Natural killer cell treated with Interleukin-12 subunit alpha and Interleukin-12 subunit beta and Interleukin-15 and Interleukin-18, amount 100 ng/mL, for 72 hours (primary cell): ENCODE measurements around the gene RPL15. TPM values are rescaled to one million over a fixed set of nuclear protein-coding genes. Genes with fewer than 3 reads are reported as not detected.

ENCODE experiments used
- ATAC-seq, 2 donors: fragments of 150-1000 bp; cut with Tn5 transposase in 1 of 2; sonication (Bioruptor Pico), chemical (Tn5 transposase) in 1 of 2; 2 replicates each; pipeline ENCODE4 v1.10.0; 2021
- DNase-seq: peaks from one replicate; pipeline ENCODE4 v3.0.0; 2022; ENCODE audit warnings: low spot score
- H3K27ac Mint-ChIP-seq, 2 donors: 1 replicate in 1 of 2; 2 replicates in 1 of 2; pipeline ENCODE4 v1.8.0; 2022; ENCODE audit warnings: mixed read lengths in 2 of 2, mild to moderate bottlenecking in 1 of 2, moderate library complexity in 1 of 2
- H3K27me3 Mint-ChIP-seq, 2 donors: 1 replicate in 1 of 2; 2 replicates in 1 of 2; pipeline ENCODE4 v1.8.0; 2022; ENCODE audit warnings: mixed read lengths in 2 of 2
- H3K36me3 Mint-ChIP-seq: one replicate; pipeline ENCODE4 v1.8.0; 2022; ENCODE audit warnings: mixed read lengths
- H3K4me1 Mint-ChIP-seq, 2 donors: 1 replicate in 1 of 2; 2 replicates in 1 of 2; pipeline ENCODE4 v1.8.0; 2022; ENCODE audit warnings: low read depth in 2 of 2, mixed read lengths in 2 of 2, mild to moderate bottlenecking in 1 of 2
- H3K4me3 Mint-ChIP-seq: one replicate; pipeline ENCODE4 v1.8.0; 2022; ENCODE audit warnings: mixed read lengths
- H3K9me3 Mint-ChIP-seq: 2 replicates; pipeline ENCODE4 v1.8.0; 2022; ENCODE audit warnings: mixed read lengths
- total RNA-seq, 2 donors: library from RNA; stranded (reverse); gene quantifications; one replicate each; pipeline ENCODE4 v1.2.3, GENCODE V29; 2022

Gene RPL15
- total RNA-seq, 2 donors from 2014 or later, result 1,150 to 1,334 TPM

DNA sequence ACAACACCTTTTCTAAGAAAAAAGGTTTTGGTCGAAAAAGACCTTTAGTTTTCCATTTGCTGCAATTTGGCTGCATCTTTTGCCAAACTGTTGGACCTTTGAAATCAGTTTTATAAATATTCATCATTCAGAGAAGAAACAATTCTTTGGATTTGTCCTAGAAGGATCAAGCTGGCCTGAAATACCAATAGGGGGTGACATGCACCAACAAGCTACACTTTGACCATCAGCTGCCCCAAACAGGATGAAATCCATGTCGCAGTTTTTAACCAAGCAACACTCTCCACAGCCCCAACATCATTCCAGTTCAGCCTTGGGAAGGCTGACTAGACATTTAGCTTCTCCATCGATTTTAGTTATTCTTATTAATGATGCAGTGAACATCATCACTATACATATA lies 9.8 kb downstream of the RPL15 start:
- no peak overlapping the region for H3K27ac Mint-ChIP-seq
- no peaks in the 10 kb centered on the region for H3K36me3 Mint-ChIP-seq
- peaks cover 0 to 4% of the 10 kb centered on the region in 2 donors for H3K27me3 Mint-ChIP-seq
- no peak for ATAC-seq
- no peak overlapping the region for H3K4me3 Mint-ChIP-seq
- H3K9me3 Mint-ChIP-seq, result no peaks in the 10 kb centered on the region
- no peak for DNase-seq
- peaks cover 0 to 6% of the 10 kb centered on the region in 2 donors for H3K4me1 Mint-ChIP-seq

DNA sequence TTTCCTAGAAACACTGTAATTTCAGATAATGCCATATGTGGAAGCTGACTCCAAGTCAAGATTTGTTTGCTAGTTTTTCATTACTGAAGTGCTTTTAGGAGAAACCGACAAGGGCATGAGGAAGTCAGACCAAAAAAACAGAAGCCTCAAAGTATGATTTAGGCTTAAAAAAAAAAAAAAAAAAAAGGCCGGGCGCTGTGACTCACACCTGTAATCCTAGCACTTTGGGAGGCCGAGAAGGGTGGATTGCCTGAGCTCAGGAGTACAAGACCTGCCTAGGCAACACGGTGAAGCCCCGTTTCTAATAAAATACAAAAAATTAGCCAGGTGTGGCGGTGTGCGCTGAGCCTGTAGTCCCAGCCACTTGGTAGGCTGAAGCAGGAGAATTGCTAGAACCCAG lies 11.6 kb downstream of the RPL15 start:
- H3K36me3 Mint-ChIP-seq, result no peaks in the 10 kb centered on the region
- peaks cover 0 to 4% of the 10 kb centered on the region in 2 donors for H3K27me3 Mint-ChIP-seq
- ATAC-seq (no peak), DNase-seq (no peak)
- no peak overlapping the region for H3K4me3 Mint-ChIP-seq
- no peaks in the 10 kb centered on the region for H3K9me3 Mint-ChIP-seq
- H3K4me1 Mint-ChIP-seq, result peaks cover 0 to 6% of the 10 kb centered on the region in 2 donors
- no peak overlapping the region for H3K27ac Mint-ChIP-seq

DNA sequence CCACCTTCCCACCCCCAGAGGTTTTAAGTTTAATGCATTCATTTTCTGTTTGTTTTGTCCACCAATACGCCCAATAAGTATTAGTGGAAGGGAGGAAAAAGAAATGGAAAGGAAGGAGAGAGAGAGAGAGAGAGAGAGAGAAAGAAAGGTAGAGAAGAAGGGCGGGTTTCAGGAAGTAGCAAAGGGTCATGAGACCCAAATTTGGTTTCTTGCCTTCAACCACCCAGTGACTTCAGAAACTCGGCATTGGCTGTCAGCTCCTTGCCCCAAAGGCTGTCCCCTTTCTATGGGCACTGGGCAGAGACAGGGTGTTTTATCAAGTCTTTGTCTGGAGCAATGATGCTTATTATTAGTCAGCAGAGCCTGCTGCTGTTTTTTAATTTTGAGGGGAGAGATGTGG lies 14.7 kb downstream of the RPL15 start:
- ATAC-seq (no peak), DNase-seq (no peak)
- H3K9me3 Mint-ChIP-seq, result no peaks in the 10 kb centered on the region
- H3K4me3 Mint-ChIP-seq, result no peak overlapping the region
- no peak overlapping the region for H3K27ac Mint-ChIP-seq
- H3K36me3 Mint-ChIP-seq, result no peaks in the 10 kb centered on the region
- peaks cover 0 to 6% of the 10 kb centered on the region in 2 donors for H3K4me1 Mint-ChIP-seq
- peaks cover 0 to 4% of the 10 kb centered on the region in 2 donors for H3K27me3 Mint-ChIP-seq

- no peak overlapping the region for H3K4me3 Mint-ChIP-seq
These were observed 15.6 kb downstream of the RPL15 start for GRCh38 chr3:23932571-23932970.

GRCh38 chr3:23934253-23934652 lies 17.3 kb downstream of the RPL15 start:
- Mint-ChIP-seq H3K27me3 (peaks cover 6% of the 10 kb centered on the region in 2 donors), H3K9me3 (no peaks in the 10 kb centered on the region), H3K4me3 (no peak overlapping the region), H3K27ac (no peak overlapping the region), H3K36me3 (no peaks in the 10 kb centered on the region), H3K4me1 (peaks cover 0 to 6% of the 10 kb centered on the region in 2 donors)
- no peak for DNase-seq
- ATAC-seq, result no peak

More at GRCh38 chr3:23932571-23932970, 15.6 kb downstream of the RPL15 start:
- no peak for DNase-seq
- Mint-ChIP-seq H3K9me3 (no peaks in the 10 kb centered on the region), H3K27me3 (peaks cover 0 to 4% of the 10 kb centered on the region in 2 donors), H3K36me3 (no peaks in the 10 kb centered on the region), H3K4me1 (peaks cover 0 to 6% of the 10 kb centered on the region in 2 donors), H3K27ac (no peak overlapping the region)
- ATAC-seq, result no peak

GRCh38 chr3:23937296-23937695 lies 20.4 kb downstream of the RPL15 start:
- H3K9me3 Mint-ChIP-seq, result no peaks in the 10 kb centered on the region
- H3K4me3 Mint-ChIP-seq, result no peak overlapping the region
- no peaks in the 10 kb centered on the region for H3K36me3 Mint-ChIP-seq
- DNase-seq (no peak), ATAC-seq (no peak)
- peaks cover 2 to 6% of the 10 kb centered on the region in 2 donors for H3K27me3 Mint-ChIP-seq
- H3K4me1 Mint-ChIP-seq, result no peaks in the 10 kb centered on the region
- no peak overlapping the region for H3K27ac Mint-ChIP-seq

- peak overlapping the region in 1 of 2 donors; percentile 21 for H3K27ac Mint-ChIP-seq
- H3K4me1 Mint-ChIP-seq, result peaks cover 0 to 2% of the 10 kb centered on the region in 2 donors
- H3K36me3 Mint-ChIP-seq, result no peaks in the 10 kb centered on the region
- DNase-seq (no peak), ATAC-seq (no peak)
- H3K27me3 Mint-ChIP-seq, result peaks cover 2 to 6% of the 10 kb centered on the region in 2 donors
- H3K9me3 Mint-ChIP-seq, result no peaks in the 10 kb centered on the region
- H3K4me3 Mint-ChIP-seq, result no peak overlapping the region
These were observed 21.8 kb downstream of the RPL15 start for GRCh38 chr3:23938688-23939087.

- Mint-ChIP-seq H3K27ac (no peak overlapping the region), H3K4me1 (peaks cover 9 to 13% of the 10 kb centered on the region in 2 donors), H3K36me3 (no peaks in the 10 kb centered on the region), H3K27me3 (peaks cover 5 to 13% of the 10 kb centered on the region in 2 donors), H3K4me3 (no peak overlapping the region), H3K9me3 (no peaks in the 10 kb centered on the region)
- ATAC-seq (no peak), DNase-seq (no peak)
These were observed 23.8 kb downstream of the RPL15 start for GRCh38 chr3:23940775-23941174.

DNA sequence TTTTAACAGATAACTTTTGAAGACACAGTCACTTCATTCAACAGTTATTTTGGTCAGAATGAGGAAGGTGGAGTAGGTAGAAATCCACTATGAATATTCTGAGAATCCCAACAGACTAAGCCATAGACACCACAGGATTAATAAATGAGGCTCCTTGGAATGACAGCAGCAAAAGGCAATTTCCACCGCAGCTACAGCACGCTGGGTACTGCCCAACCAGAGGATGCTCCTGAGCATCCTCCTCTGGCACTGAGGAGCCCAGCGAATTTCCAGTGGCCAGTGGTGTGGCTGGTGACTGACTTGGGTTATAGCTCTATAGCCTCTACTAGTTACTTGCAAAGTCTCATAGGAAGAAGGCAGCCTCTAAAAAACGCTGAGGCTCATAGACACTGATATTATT lies 24.5 kb downstream of the RPL15 start:
- no peaks in the 10 kb centered on the region for H3K9me3 Mint-ChIP-seq
- ATAC-seq (no peak), DNase-seq (no peak)
- peaks cover 5 to 13% of the 10 kb centered on the region in 2 donors for H3K27me3 Mint-ChIP-seq
- peaks cover 9 to 13% of the 10 kb centered on the region in 2 donors for H3K4me1 Mint-ChIP-seq
- no peak overlapping the region for H3K27ac Mint-ChIP-seq
- H3K36me3 Mint-ChIP-seq, result no peaks in the 10 kb centered on the region
- no peak overlapping the region for H3K4me3 Mint-ChIP-seq

DNA sequence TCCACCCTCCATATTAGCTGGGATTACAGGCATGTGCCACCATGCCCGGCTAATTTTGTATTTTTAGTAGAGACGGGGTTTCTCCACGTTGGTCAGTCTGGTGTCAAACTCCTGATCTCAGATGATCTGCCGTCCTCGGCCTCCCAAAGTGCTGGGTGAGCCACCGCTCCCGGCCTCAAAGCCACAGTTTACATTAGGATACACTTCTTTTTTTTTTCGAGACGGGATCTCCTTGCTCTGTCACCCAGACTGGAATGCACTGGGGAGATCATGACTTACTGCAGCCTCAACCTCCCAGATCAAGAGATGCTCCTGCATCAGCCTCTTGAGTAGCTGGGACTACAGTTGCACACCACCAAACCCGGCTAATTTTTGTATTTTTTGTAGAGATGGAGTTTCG lies 25.6 kb downstream of the RPL15 start:
- Mint-ChIP-seq H3K9me3 (no peaks in the 10 kb centered on the region), H3K4me1 (peaks cover 13 to 19% of the 10 kb centered on the region in 2 donors), H3K27ac (no peak overlapping the region), H3K27me3 (peaks cover 5 to 13% of the 10 kb centered on the region in 2 donors), H3K36me3 (no peaks in the 10 kb centered on the region), H3K4me3 (no peak overlapping the region)
- DNase-seq (no peak), ATAC-seq (no peak)

GRCh38 chr3:23944007-23944783 lies 27.3 kb downstream of the RPL15 start:
- peak overlapping the region; percentile 96 for H3K4me3 Mint-ChIP-seq
- H3K4me1 Mint-ChIP-seq, result peaks cover 17 to 27% of the 10 kb centered on the region in 2 donors
- ATAC-seq (no peak), DNase-seq (no peak)
- H3K27me3 Mint-ChIP-seq, result peaks cover 3 to 8% of the 10 kb centered on the region in 2 donors
- H3K9me3 Mint-ChIP-seq, result no peaks in the 10 kb centered on the region
- H3K36me3 Mint-ChIP-seq, result no peaks in the 10 kb centered on the region
- peak overlapping the region; percentile 81 to 92 for H3K27ac Mint-ChIP-seq

DNA sequence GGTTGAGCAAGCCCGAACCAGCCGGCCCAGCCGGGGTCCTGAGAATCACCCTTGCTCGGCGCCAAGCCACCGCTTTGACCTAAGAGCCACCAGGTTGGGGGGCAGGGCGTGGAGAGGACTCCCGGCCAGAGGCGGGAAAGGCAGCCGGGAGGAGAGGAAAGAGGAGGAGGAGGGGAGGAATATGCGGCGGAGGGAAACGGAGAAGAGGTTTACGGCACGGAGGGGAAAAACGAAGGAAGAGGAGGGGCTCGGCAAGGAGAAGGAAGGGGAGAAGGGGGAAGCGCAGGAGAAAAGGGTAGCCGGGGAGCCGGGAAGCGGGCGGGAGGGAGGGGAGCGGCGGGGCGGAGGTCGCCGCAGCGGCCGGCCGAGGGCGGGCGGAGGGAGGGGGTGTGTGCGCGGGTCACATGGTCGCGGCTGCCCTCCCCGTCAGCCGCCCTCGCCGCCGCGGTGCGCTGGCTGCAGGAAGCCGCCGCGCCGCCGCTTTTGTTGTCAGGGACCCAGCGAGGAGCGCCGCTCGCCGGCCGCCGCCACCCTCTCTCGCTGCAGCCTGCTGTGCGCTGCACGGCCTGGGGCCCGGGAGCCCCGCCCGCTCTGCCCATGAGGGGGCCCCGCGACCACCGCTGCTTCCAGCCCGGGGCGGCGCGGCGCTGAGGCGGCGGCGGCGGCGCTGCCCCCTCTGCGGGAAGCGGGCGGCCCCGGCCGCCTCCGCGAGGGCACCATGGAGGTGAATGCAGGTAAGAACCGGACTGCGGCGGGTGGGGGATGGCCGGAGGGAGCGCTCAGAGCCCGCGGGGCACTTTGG lies 28.1 kb downstream of the RPL15 start, which contains the start of gene NR1D2:
Gene NR1D2, plus strand, starts transcription at position 426 of the 802 bp plus-strand sequence. Its CDS starts 293 bp downstream, at position 719.
- Mint-ChIP-seq H3K4me1 (peaks cover 25 to 36% of the 10 kb centered on the region in 2 donors), H3K27me3 (peaks cover 3 to 7% of the 10 kb centered on the region in 2 donors), H3K27ac (peak within 1 kb of the TSS; percentile 81 to 92), H3K36me3 (no peaks in the 10 kb centered on the region), H3K4me3 (peak within 1 kb of the TSS; percentile 96), H3K9me3 (no peaks in the 10 kb centered on the region)
- DNase-seq (peak; percentile 90), ATAC-seq (peak; percentile 79 to 83)

- Mint-ChIP-seq H3K4me1 (peaks cover 31 to 41% of the 10 kb centered on the region in 2 donors), H3K9me3 (no peaks in the 10 kb centered on the region), H3K27ac (no peak overlapping the region), H3K27me3 (peaks cover 3 to 7% of the 10 kb centered on the region in 2 donors), H3K4me3 (peak overlapping the region; percentile 88), H3K36me3 (no peaks in the 10 kb centered on the region)
- ATAC-seq (no peak), DNase-seq (no peak)
These were observed 28.7 kb downstream of the RPL15 start for GRCh38 chr3:23945663-23945912.
